ENCODE results near the gene RPS6KB2. TPM values are rescaled to one million over a fixed set of nuclear protein-coding genes. Genes with fewer than 3 reads are reported as not detected.
A peak's percentile ranks its signal among the peaks of the same experiment; 100 is the strongest.

The RPS6KB2 gene
- total and polyA plus RNA-seq, 4 donors: 26.3 to 69.5 (median 56.2) TPM

DNA sequence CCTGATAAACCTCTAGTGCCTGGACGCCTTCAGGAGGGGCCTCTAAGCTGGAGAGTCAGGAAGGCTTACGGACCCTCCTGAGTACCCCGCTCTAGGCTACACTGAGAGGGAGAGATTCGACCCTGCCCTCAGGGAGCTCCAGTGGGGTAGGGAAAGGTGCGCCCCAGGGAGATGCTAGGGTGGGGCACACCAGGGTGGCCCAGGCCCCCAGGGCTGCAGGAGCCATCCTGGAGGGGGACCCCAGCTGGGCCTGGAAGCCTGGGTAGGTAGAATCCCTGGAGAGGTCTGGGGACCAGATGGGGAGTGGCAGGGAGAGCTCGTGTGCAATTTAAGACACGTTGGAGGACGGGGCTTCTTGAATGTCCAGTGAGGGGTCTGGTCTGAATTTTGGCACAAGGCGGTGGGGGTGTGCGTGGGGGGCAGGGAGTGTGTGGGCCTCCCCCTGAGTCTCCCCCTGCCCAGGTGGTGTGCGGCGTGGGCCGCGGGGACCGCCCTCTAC, 8.1 kb upstream of the RPS6KB2 start:
- Histone ChIP-seq H3K9ac (ENCODE audit: insufficient read depth in 1 of 2, low read length in 2 of 2) (no peak overlapping the region), H3K27ac (ENCODE audit: low read depth in 1 of 2, low read length in 1 of 2) (peak overlapping the region; percentile 92 to 94), H3K27me3 (ENCODE audit: control insufficient read depth in 3 of 3, insufficient read depth in 3 of 3, low read length in 2 of 3) (no peaks in the 10 kb centered on the region), H3K36me3 (ENCODE audit: control insufficient read depth in 4 of 4, insufficient read depth in 4 of 4, low read length in 4 of 4) (no peaks in the 10 kb centered on the region), H3K4me1 (ENCODE audit: control insufficient read depth in 5 of 5, insufficient read depth in 5 of 5, low read length in 5 of 5) (peaks cover 0 to 41% (median 13%) of the 10 kb centered on the region in 5 donors), H3K9me3 (ENCODE audit: control insufficient read depth in 4 of 4, insufficient read depth in 3 of 4, low read length in 3 of 4) (peaks cover 0 to 2% (median 0%) of the 10 kb centered on the region in 4 donors), H3K4me3 (peak overlapping the region; percentile 57)
- no peak for DNase-seq
- TF ChIP-seq, protein P1, sequence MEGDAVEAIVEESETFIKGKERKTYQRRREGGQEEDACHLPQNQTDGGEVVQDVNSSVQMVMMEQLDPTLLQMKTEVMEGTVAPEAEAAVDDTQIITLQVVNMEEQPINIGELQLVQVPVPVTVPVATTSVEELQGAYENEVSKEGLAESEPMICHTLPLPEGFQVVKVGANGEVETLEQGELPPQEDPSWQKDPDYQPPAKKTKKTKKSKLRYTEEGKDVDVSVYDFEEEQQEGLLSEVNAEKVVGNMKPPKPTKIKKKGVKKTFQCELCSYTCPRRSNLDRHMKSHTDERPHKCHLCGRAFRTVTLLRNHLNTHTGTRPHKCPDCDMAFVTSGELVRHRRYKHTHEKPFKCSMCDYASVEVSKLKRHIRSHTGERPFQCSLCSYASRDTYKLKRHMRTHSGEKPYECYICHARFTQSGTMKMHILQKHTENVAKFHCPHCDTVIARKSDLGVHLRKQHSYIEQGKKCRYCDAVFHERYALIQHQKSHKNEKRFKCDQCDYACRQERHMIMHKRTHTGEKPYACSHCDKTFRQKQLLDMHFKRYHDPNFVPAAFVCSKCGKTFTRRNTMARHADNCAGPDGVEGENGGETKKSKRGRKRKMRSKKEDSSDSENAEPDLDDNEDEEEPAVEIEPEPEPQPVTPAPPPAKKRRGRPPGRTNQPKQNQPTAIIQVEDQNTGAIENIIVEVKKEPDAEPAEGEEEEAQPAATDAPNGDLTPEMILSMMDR (IDR thresholded peaks at IDR 0.05; ENCODE audit: control extremely low read depth, extremely low read depth): no peak
- ATAC-seq (ENCODE audit: insufficient read depth, low FRiP score): no peak
- 38 to 43% methylated on average over 15 of the region's 15 CpGs for WGBS, 2 donors

DNA sequence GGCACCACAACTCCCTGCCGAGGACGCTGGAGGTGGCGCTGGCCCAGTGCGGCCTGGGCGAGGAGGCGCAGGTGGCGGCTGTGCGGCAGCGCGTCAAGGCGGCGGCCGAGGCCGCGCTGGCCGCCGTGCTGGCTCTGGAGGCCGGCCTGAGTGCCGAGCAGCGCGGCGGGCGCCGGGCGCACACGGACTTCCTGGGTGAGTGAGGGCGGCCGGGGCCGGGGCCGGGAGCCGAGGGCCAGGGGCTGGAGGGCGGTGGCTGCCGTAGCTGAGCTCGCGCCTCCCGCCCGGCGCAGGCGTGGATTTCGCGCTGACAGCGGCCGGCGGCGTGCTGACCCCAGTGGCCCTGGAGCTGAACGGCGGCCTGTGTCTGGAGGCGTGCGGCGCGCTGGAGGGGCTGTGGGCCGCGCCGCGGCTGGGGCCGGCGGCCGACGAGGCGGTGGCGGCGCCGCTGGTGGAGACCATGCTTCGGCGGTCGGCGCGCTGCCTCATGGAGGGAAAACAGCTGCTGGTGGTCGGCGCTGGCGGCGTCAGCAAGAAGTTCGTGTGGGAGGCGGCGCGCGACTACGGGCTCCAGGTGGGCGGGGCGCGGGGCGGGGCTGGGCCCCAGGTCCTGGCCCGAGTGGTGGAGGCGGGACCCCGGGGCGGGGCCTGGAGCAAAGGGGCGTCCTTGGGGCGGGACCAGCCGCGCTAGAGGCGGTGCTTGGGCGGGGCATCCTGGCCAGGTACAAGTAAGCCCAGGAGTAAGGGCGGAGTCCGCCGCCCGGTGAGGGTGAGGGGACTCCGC, 7.5 kb upstream of the RPS6KB2 start:
- Histone ChIP-seq H3K9me3 (ENCODE audit: control insufficient read depth in 4 of 4, insufficient read depth in 3 of 4, low read length in 3 of 4) (peaks cover 0 to 2% (median 0%) of the 10 kb centered on the region in 4 donors), H3K4me3 (peak overlapping the region; percentile 57), H3K4me1 (ENCODE audit: control insufficient read depth in 5 of 5, insufficient read depth in 5 of 5, low read length in 5 of 5) (peaks cover 0 to 41% (median 12%) of the 10 kb centered on the region in 5 donors), H3K27ac (ENCODE audit: low read depth in 1 of 2, low read length in 1 of 2) (peak overlapping the region; percentile 92 to 94), H3K9ac (ENCODE audit: insufficient read depth in 1 of 2, low read length in 2 of 2) (no peak overlapping the region), H3K27me3 (ENCODE audit: control insufficient read depth in 3 of 3, insufficient read depth in 3 of 3, low read length in 2 of 3) (no peaks in the 10 kb centered on the region), H3K36me3 (ENCODE audit: control insufficient read depth in 4 of 4, insufficient read depth in 4 of 4, low read length in 4 of 4) (no peaks in the 10 kb centered on the region)
- peak; percentile 95 to 98 (median 96) for DNase-seq
- peak; percentile 97 for ATAC-seq (ENCODE audit: insufficient read depth, low FRiP score)
- TF ChIP-seq, protein P1 (IDR thresholded peaks at IDR 0.05; ENCODE audit: control extremely low read depth, extremely low read depth): no peak
- 1% methylated on average over 72 to 97 of the region's 97 CpGs for WGBS, 2 donors

DNA sequence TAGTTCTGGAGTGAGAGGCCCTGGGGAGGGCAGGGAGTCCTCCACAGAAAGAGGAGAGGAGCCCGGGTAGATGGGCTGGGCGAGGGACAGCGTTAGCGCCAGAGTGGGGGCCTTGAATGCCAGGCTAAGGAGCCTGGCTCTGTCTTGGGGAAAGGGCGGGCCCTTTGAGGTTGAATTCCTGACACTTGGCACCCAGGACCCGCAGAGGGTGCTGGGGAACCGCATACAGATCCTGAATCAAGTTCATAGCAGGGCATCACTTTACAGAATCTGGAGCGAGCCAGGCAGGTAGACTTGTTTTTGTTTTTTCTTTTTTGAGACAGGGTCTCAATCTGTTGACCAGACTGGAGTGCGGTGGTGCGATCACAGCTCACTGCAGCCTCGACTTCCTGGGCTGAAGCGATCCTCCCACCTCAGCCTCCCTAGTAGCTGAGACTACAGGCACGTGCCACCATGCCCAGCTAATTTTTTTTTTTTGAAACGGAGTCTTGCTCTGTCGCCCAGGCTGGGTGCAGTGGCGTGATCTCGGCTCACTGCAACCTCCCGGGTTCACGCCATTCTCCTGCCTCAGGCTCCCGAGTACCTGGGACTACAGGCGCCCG, 6.8 kb upstream of the RPS6KB2 start:
- ATAC-seq (ENCODE audit: insufficient read depth, low FRiP score) (no peak), DNase-seq (no peak)
- H3K4me3 ChIP-seq: no peak overlapping the region
- 72 to 77% methylated on average over 22 of the region's 22 CpGs for WGBS, 2 donors
- H3K27me3 ChIP-seq (ENCODE audit: control insufficient read depth in 3 of 3, insufficient read depth in 3 of 3, low read length in 2 of 3): no peaks in the 10 kb centered on the region
- peaks cover 0 to 2% (median 0%) of the 10 kb centered on the region in 4 donors for H3K9me3 ChIP-seq (ENCODE audit: control insufficient read depth in 4 of 4, insufficient read depth in 3 of 4, low read length in 3 of 4)
- H3K9ac ChIP-seq (ENCODE audit: insufficient read depth in 1 of 2, low read length in 2 of 2): no peak overlapping the region
- H3K36me3 ChIP-seq (ENCODE audit: control insufficient read depth in 4 of 4, insufficient read depth in 4 of 4, low read length in 4 of 4): no peaks in the 10 kb centered on the region
- peaks cover 0 to 37% (median 11%) of the 10 kb centered on the region in 5 donors for H3K4me1 ChIP-seq (ENCODE audit: control insufficient read depth in 5 of 5, insufficient read depth in 5 of 5, low read length in 5 of 5)
- peak overlapping the region in 1 of 2 donors; percentile 76 for H3K27ac ChIP-seq (ENCODE audit: low read depth in 1 of 2, low read length in 1 of 2)
- TF ChIP-seq, protein P1 (IDR thresholded peaks at IDR 0.05; ENCODE audit: control extremely low read depth, extremely low read depth): no peak

Data from lung (tissue), 12 donors.